HG03565 (cell line): Measurements from ENCODE around the gene GNL3L.
"Not testable (repeated sequence)": the region's sequence is repeated elsewhere in the genome, so short reads cannot be mapped to it uniquely, and the experiment has no call there.

Experiments used
- ATAC-seq: cut with Tn5 transposase; IDR thresholded peaks from one replicate; pipeline ENCODE4 v1.9.1; 2021; ENCODE audit warnings: mild to moderate bottlenecking, moderate library complexity; ENCODE audit not compliant: unreplicated experiment

GNL3L gene

DNA sequence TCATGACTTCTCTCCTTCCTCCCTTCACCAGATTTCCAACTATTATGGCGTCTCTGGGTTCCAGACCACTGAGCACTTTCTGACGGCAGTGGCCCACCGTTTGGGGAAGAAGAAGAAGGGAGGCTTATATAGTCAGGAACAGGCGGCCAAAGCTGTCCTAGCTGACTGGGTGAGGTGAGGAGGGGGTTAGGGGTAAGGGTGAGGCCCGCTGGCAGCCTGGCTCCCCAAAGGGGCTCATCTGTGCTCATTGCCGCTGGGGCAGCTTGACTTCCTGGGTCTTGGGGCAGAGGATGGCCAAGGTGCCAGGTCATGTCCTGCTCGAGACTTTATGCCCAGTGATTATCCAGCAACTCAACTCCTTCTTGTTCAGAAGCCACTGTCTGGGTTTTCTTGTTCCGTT, 21.8 kb downstream of the GNL3L start:
- no peak for ATAC-seq

DNA sequence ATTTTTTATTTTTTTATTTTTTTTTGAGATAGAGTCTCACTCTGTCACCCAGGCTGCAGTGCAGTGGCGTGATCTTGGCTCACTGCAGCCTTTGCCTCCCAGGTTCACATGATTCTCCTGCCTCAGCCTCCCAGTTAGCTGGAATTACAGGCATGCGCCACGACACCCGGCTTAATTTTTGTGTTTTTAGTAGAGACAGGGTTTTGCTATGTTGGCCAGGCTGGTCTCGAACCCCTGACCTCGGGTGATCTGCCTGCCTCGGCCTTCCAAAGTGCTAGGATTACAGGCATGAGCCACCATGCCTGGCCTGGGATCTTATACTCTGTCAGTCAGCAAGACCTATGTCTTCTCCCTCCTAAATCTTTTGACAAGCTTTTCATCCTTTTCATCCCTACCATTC, 25.0 kb downstream of the GNL3L start:
- not testable (repeated sequence) for ATAC-seq

DNA sequence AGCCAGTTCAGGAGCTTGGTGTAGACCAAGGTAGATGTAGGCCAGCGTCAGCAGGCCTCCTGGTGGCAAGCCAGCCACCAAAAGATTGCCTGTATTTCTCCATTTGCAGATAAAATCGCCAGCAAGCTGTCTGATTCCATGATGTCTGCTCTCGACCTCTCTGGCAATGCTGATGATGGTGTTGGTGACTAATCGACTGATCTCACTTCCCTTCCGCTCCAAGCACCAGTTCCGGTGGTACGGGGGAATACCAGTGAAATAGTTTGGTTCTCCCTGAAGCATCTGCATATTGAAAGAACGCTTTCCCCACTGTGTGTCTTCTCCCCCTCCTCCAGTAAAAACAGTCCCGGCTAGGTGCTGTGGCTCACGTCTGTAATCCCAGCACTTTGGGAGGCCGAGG, 30.4 kb downstream of the GNL3L start:
- no peak for ATAC-seq

DNA sequence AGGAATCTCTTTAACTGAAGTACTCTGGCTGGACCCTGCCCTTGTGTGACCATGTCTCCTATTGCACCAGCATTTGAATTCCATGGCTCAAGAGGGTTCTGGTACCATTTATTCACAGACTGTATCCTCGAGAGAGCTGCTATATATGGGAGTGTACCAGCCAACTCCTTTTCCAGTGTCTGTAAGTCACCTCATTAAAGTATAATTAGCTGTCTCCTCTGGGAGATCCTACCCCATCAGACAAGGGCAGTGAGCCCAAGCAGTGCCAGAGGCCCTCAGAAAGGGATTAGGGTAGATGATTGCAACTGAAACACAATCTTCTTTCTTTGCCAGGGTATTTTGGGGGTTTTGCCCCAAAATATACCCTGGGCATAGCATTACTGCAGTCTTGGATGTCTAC, 31.6 kb downstream of the GNL3L start:
- ATAC-seq: no peak

DNA sequence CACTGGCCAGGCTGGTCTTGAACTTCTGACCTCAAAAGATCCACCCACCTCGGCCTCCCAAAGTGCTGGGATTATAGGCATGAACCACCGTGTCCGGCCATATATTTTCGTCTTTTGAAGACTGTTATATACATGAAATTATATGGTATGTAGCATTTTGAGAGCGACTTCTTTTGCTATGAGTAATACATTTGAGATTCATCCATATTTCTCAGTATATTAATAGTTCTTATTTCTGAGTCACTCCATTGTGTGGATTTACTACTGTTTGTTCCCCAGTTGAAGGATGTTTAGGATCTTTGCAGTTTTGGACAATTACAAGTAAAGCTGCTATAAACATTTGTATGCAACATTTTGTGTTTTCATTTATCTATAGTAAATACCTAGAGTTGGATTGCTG, 34.9 kb downstream of the GNL3L start:
- ATAC-seq: no peak

DNA sequence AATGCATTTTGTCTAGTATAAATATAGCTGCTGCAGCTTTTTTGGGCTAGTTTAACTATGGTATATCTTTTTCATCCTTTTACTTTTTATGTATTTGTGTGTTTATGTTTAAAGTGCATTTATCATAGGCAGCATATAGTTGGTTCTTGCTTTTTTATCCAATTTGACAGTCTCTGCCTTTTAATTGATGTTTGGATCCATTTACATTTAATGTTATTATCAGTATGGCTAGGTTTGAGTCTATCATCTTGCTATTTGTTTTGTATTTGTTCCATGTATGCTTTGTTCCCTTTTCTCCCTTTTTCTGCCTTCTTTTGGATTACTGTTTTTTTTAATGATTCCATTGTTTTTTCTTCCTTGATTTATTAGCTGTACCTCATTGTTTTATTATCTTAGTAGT, 40.3 kb downstream of the GNL3L start:
- no peak for ATAC-seq

DNA sequence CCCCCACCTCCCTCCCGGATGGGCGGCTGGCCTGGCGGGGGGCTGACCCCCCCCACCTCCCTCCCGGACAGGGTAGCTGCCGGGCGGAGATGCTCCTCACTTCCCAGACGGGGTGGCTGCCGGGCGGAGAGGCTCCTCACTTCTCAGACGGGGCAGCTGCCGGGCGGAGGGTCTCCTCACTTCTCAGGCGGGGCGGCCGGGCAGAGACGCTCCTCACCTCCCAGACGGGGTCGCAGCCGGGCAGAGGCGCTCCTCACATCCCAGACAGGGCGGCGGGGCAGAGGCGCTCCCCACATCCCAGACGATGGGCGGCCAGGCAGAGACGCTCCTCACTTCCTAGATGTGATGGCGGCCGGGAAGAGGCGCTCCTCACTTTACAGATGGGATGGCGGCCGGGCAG, 42.6 kb downstream of the GNL3L start:
- ATAC-seq: not testable (repeated sequence)

DNA sequence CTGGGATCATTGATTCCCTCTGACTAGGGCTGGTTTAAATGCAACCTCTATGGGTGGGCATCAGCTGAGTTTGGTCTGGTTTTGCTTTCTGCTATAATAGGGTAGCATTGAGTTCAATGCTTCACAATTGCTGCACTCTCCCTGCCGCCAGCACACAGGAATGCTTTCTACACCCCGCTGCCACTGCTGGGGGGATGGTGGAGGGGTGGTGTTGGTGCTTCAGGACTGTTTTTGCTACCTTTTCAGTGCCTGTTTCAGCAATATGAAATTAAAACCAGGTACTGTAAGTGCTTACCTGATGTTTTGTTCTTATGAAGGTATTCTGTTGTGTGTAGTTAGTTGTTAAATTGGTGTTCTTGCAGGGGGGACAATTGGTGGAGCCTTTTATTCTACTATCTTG, 67.7 kb downstream of the GNL3L start:
- ATAC-seq: no peak

DNA sequence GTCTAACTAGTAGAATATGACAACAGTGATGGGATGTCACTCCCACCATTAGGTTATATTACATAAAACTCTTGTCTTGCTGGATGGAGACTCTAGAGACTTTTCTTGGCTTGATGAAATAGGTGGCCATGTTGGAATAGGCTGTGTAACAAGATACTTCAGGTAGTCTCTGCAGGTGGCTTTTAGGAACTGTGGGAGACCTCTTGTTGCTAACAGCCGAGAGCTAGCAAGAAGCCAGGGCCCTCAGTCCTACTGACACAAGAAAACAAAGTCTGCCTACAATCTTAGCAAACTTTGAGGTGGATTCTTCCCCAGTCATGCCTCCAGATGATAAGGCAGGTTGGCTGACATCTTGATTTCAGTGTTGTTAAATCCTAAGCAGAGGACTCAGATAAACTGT, 72.5 kb downstream of the GNL3L start:
- no peak for ATAC-seq
